GM12878 (cell line): ENCODE measurements around the gene FGD5. TPM values are rescaled to one million over a fixed set of nuclear protein-coding genes. Genes with fewer than 3 reads are reported as not detected.
A peak's percentile ranks its signal among the peaks of the same experiment; 100 is the strongest.

Experiments
- CBX5 ChIP-seq: sonication (generic); IDR thresholded peaks from 2 replicates; pipeline ENCODE4 v1.6.1; 2016; ENCODE audit warnings: low read depth, moderate library complexity, mild to moderate bottlenecking, inconsistent platforms
- CHD1 ChIP-seq: IDR thresholded peaks from 2 replicates; pipeline ENCODE4 v1.6.1; 2012; ENCODE audit warnings: low read depth, low read length, improper control_type of control experiment
- EED ChIP-seq: sonication (generic); IDR thresholded peaks from 2 replicates; pipeline ENCODE4 v1.6.1; 2016; ENCODE audit warnings: antibody characterized with exemption, low read depth
- EP300 ChIP-seq, 2 experiments: fragments of 150-350 bp in 1 of 2; IDR thresholded peaks; 2 replicates each; pipeline ENCODE4 v1.6.1; 2011 to 2012; ENCODE audit warnings: low read depth in 2 of 2, low read length in 2 of 2, borderline replicate concordance in 1 of 2, improper control_type of control experiment in 1 of 2, inconsistent platforms in 1 of 2; ENCODE audit not compliant: control insufficient read depth in 1 of 2
- ESRRA ChIP-seq: IDR thresholded peaks from 2 replicates; pipeline ENCODE4 v1.6.1; 2012; ENCODE audit warnings: mild to moderate bottlenecking, low read length, improper control_type of control experiment
- FOXK2 ChIP-seq: fragments of 450-650 bp; IDR thresholded peaks from 2 replicates; pipeline ENCODE4 v1.6.1; 2017; ENCODE audit warnings: mild to moderate bottlenecking, moderate library complexity
- IKZF1 ChIP-seq: fragments of 450-650 bp; conservative IDR thresholded peaks from 2 replicates; pipeline ENCODE4 v1.6.1; 2017; ENCODE audit warnings: antibody characterized with exemption, mild to moderate bottlenecking
- JUNB ChIP-seq: IDR thresholded peaks from 2 replicates; pipeline ENCODE4 v1.6.1; 2016; ENCODE audit warnings: antibody characterized with exemption, mild to moderate bottlenecking
- KLF5 ChIP-seq: fragments of 450-650 bp; IDR thresholded peaks from 2 replicates; pipeline ENCODE4 v1.6.1; 2014; ENCODE audit warnings: mild to moderate bottlenecking; ENCODE audit not compliant: partially characterized antibody
- LARP7 ChIP-seq: fragments of 450-650 bp; IDR thresholded peaks from 2 replicates; pipeline ENCODE4 v1.6.1; 2017; ENCODE audit warnings: mild to moderate bottlenecking
- MEF2A ChIP-seq: IDR thresholded peaks from 2 replicates; pipeline ENCODE4 v1.6.1; 2011; ENCODE audit warnings: low read depth, mild to moderate bottlenecking, low read length, moderate library complexity; ENCODE audit not compliant: insufficient read depth
- MTA2 ChIP-seq: fragments of 450-650 bp; IDR thresholded peaks from 2 replicates; pipeline ENCODE4 v1.6.1; 2016; ENCODE audit warnings: low read depth, mild to moderate bottlenecking, moderate library complexity
- NR2F1 ChIP-seq: fragments of 450-650 bp; conservative IDR thresholded peaks from 2 replicates; pipeline ENCODE4 v1.6.1; 2017; ENCODE audit warnings: mild to moderate bottlenecking
- PAX8 ChIP-seq: fragments of 450-650 bp; IDR thresholded peaks from 2 replicates; pipeline ENCODE4 v1.6.1; 2017; ENCODE audit warnings: mild to moderate bottlenecking, moderate library complexity
- PML ChIP-seq: IDR thresholded peaks from 2 replicates; pipeline ENCODE4 v1.6.1; 2012; ENCODE audit warnings: low read length, inconsistent platforms
- POLR2AphosphoS2 ChIP-seq: IDR thresholded peaks from 2 replicates; pipeline ENCODE4 v1.6.1; 2011; ENCODE audit warnings: low read depth, mild to moderate bottlenecking, low read length, improper control_type of control experiment, moderate library complexity
- POLR2AphosphoS5 ChIP-seq: IDR thresholded peaks from 2 replicates; pipeline ENCODE4 v1.6.1; 2011; ENCODE audit warnings: mild to moderate bottlenecking, low read length, inconsistent platforms
- RBBP5 ChIP-seq: fragments of 200-600 bp; sonication (generic); conservative IDR thresholded peaks from 2 replicates; pipeline ENCODE4 v1.6.1; 2016
- RCOR1 ChIP-seq: conservative IDR thresholded peaks from 2 replicates; pipeline ENCODE4 v1.6.1; 2012; ENCODE audit warnings: low read depth, low read length, improper control_type of control experiment
- RFX5 ChIP-seq: IDR thresholded peaks from 2 replicates; pipeline ENCODE4 v1.6.1; 2011; ENCODE audit warnings: low read depth, low read length, improper control_type of control experiment
- SMARCA5 ChIP-seq: fragments of 450-650 bp; IDR thresholded peaks from 2 replicates; pipeline ENCODE4 v1.6.1; 2017; ENCODE audit warnings: mild to moderate bottlenecking
- TBL1XR1 ChIP-seq: IDR thresholded peaks from 2 replicates; pipeline ENCODE4 v1.6.1; 2012; ENCODE audit warnings: low read depth, low read length, improper control_type of control experiment
- TCF3 ChIP-seq: IDR thresholded peaks from 2 replicates; pipeline ENCODE4 v1.6.1; 2012; ENCODE audit warnings: low read depth, mild to moderate bottlenecking, low read length, borderline replicate concordance; ENCODE audit not compliant: insufficient read depth
- TCF7 ChIP-seq: IDR thresholded peaks from 2 replicates; pipeline ENCODE4 v1.6.1; 2014; ENCODE audit warnings: antibody characterized with exemption, borderline replicate concordance
- WRNIP1 ChIP-seq: IDR thresholded peaks from 2 replicates; pipeline ENCODE4 v1.6.1; 2011; ENCODE audit warnings: low read depth, low read length, improper control_type of control experiment, borderline replicate concordance
- YBX1 ChIP-seq: fragments of 450-650 bp; IDR thresholded peaks from 2 replicates; pipeline ENCODE4 v1.6.1; 2016; ENCODE audit warnings: antibody characterized with exemption
- ZNF217 ChIP-seq: fragments of 450-650 bp; IDR thresholded peaks from 2 replicates; pipeline ENCODE4 v1.6.1; 2017; ENCODE audit warnings: antibody characterized with exemption, mild to moderate bottlenecking
- ZZZ3 ChIP-seq: IDR thresholded peaks from 2 replicates; pipeline ENCODE4 v1.6.1; 2011; ENCODE audit warnings: low read depth; ENCODE audit not compliant: control insufficient read depth, insufficient read length
- polyA plus RNA-seq, 11 experiments: library from polyadenylated mRNA; depleted of rRNA in 4 of 11; unstranded in 6 of 11; stranded (reverse) in 5 of 11; fragments of >200 nt; fragmentation: Nextera tagmentation in 4 of 11; fragmentation: Illumina TruSeq in 1 of 11; extraction: Ambion mirVana in 4 of 11; extraction: Trizol in 1 of 11; gene quantifications; 1 replicate in 1 of 11; 2 replicates in 10 of 11; pipeline versions ENCODE4 v1.2.1 to v1.2.3, GENCODE V29; 2011 to 2016; ENCODE audit warnings: inconsistent platforms in 2 of 11, missing spikeins in 2 of 11, low read depth in 1 of 11
- total RNA-seq, 4 experiments: library from RNA; depleted of rRNA in 3 of 4; stranded (reverse); fragments of >200 nt in 3 of 4; fragmentation: Illumina TruSeq in 1 of 4; extraction: Trizol in 1 of 4; gene quantifications; 2 replicates each; pipeline versions ENCODE4 v1.2.1 to v1.2.3, GENCODE V29; 2013 to 2021
- TF ChIP-seq, protein P1 (sequence below): IDR thresholded peaks from 2 replicates; pipeline ENCODE4 v1.6.1; 2012; ENCODE audit warnings: low read depth, low read length, improper control_type of control experiment
- TF ChIP-seq, protein P2 (sequence below): fragments of 450-650 bp; IDR thresholded peaks from 2 replicates; pipeline ENCODE4 v1.6.1; 2018; ENCODE audit warnings: mild to moderate bottlenecking, low read depth, moderate library complexity; ENCODE audit not compliant: partially characterized antibody
- TF ChIP-seq, protein P3 (sequence below): IDR thresholded peaks from 2 replicates; pipeline ENCODE4 v1.6.1; 2011; ENCODE audit warnings: borderline replicate concordance, low read depth, mild to moderate bottlenecking, moderate library complexity, mixed read lengths, low read length; ENCODE audit not compliant: insufficient read depth; ENCODE audit errors: extremely low read length

Gene FGD5
- total and polyA plus RNA-seq, 10 of the 15 experiments (the other 5 are each of a cell fraction or from before 2014, with no cell fraction given) = 0.03 to 0.13 (median 0.11) TPM; not detected in 3

DNA sequence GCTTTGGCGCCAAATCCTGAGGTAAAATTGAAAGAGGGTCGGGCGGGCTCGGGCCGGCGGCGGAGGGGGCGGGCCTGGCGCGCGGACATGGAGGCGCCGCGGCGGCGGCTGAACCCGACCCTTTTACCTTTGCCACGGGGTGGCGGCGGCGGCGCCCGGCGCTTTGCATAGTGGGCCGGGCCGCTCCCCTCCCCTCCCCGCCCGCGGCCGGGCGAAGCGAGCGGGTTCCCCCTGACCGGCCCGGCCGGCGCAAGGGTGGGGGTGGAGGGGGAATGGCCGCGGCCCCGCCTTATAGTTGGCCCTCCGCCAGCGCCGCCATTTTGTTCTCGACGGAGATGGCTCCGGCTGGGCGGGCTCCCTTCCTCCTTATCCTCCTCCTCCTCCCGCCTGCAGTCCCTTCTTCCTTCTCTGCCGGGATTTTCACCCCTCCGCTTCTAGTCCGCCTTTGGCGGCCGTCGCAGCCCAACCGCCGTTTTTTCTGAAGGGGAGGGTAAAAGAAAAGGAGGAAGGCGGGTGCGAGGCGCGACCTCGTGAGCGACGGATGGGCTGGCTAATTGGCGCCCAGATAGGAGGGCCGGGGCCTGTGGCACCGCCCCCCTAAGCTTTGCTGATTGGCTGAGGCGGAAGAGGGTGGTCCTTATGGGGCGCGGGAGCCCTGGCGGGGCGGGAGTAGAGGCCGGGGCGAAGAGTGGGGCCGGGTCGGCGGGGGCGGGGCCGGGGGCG lies 129.3 kb downstream of the FGD5 start (continued):
- peak in 1 of 2 experiments; percentile 36; a peak in 1 of 4 replicates for TF ChIP-seq EP300 (IDR thresholded peaks at IDR 0.05; ENCODE audit: borderline replicate concordance in 1 of 2, control insufficient read depth in 1 of 2, low read depth in 2 of 2, low read length in 2 of 2)
- TF ChIP-seq ZNF217 = no peak
- TF ChIP-seq, protein P1, sequence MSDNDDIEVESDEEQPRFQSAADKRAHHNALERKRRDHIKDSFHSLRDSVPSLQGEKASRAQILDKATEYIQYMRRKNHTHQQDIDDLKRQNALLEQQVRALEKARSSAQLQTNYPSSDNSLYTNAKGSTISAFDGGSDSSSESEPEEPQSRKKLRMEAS = peak; percentile 31; the same call in 1 of the 2 replicates
- TF ChIP-seq, protein P2, sequence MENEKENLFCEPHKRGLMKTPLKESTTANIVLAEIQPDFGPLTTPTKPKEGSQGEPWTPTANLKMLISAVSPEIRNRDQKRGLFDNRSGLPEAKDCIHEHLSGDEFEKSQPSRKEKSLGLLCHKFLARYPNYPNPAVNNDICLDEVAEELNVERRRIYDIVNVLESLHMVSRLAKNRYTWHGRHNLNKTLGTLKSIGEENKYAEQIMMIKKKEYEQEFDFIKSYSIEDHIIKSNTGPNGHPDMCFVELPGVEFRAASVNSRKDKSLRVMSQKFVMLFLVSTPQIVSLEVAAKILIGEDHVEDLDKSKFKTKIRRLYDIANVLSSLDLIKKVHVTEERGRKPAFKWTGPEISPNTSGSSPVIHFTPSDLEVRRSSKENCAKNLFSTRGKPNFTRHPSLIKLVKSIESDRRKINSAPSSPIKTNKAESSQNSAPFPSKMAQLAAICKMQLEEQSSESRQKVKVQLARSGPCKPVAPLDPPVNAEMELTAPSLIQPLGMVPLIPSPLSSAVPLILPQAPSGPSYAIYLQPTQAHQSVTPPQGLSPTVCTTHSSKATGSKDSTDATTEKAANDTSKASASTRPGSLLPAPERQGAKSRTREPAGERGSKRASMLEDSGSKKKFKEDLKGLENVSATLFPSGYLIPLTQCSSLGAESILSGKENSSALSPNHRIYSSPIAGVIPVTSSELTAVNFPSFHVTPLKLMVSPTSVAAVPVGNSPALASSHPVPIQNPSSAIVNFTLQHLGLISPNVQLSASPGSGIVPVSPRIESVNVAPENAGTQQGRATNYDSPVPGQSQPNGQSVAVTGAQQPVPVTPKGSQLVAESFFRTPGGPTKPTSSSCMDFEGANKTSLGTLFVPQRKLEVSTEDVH = no peak
- peak; percentile 37 for TF ChIP-seq IKZF1
- no peak for TF ChIP-seq EED
- peak; percentile 95 for TF ChIP-seq NR2F1
- TF ChIP-seq TBL1XR1 = peak; percentile 33; the same call in 1 of the 2 replicates
- no peak for TF ChIP-seq ZZZ3
- TF ChIP-seq LARP7 = peak; percentile 66
- 0 out of 2 replicates have a peak, but pooled peaks have one; percentile 21 for TF ChIP-seq SMARCA5
- TF ChIP-seq, protein P3, sequence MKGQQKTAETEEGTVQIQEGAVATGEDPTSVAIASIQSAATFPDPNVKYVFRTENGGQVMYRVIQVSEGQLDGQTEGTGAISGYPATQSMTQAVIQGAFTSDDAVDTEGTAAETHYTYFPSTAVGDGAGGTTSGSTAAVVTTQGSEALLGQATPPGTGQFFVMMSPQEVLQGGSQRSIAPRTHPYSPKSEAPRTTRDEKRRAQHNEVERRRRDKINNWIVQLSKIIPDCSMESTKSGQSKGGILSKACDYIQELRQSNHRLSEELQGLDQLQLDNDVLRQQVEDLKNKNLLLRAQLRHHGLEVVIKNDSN = no peak
- no peak for TF ChIP-seq JUNB
- TF ChIP-seq POLR2AphosphoS2 = 0 out of 2 replicates have a peak, but pooled peaks have one; percentile 62
- TF ChIP-seq TCF3 = no peak
- TF ChIP-seq TCF7 = no peak
- no peak for TF ChIP-seq ESRRA
- TF ChIP-seq MEF2A = 0 out of 2 replicates have a peak, but pooled peaks have one; percentile 25
- peak; percentile 89; the same call in 1 of the 2 replicates for TF ChIP-seq RBBP5
- peak; percentile 62 for TF ChIP-seq KLF5
- TF ChIP-seq RFX5 = no peak
- TF ChIP-seq PML = 0 out of 2 replicates have a peak, but pooled peaks have one; percentile 28
- no peak for TF ChIP-seq CBX5
- TF ChIP-seq YBX1 = no peak
- TF ChIP-seq WRNIP1 = no peak
- no peak for TF ChIP-seq FOXK2
- no peak for TF ChIP-seq RCOR1
- TF ChIP-seq MTA2 = no peak
- TF ChIP-seq CHD1 = no peak
- TF ChIP-seq PAX8 = no peak
- TF ChIP-seq POLR2AphosphoS5 = peak; percentile 68; the same call in 1 of the 2 replicates
